Neural progenitor cell (in vitro differentiated cells): ENCODE data around the gene LIMK2. TPM values are rescaled to one million over a fixed set of nuclear protein-coding genes. Genes with fewer than 3 reads are reported as not detected.

Source experiments
- DNase-seq: peaks from one replicate; pipeline ENCODE4 v3.0.0-alpha.2; 2016; ENCODE audit warnings: low spot score
- H2AFZ ChIP-seq: fragments of 200-600 bp; sonication (generic); replicated peaks from 2 replicates; pipeline ENCODE4 v1.6.1; 2016; ENCODE audit warnings: antibody characterized with exemption
- H3F3A ChIP-seq: fragments of 200-600 bp; sonication (generic); 2 replicates; pipeline ENCODE4 v1.6.1; 2016; ENCODE audit warnings: antibody characterized with exemption, low read depth
- H3K27ac ChIP-seq: fragments of 200-600 bp; sonication (generic); 2 replicates; pipeline ENCODE4 v1.5.1; 2016; ENCODE audit warnings: mild to moderate bottlenecking
- H3K27me3 ChIP-seq: fragments of 200-600 bp; sonication (generic); 2 replicates; pipeline ENCODE4 v1.6.1; 2016; ENCODE audit warnings: mild to moderate bottlenecking, moderate library complexity
- H3K36me3 ChIP-seq: fragments of 200-600 bp; sonication (generic); 2 replicates; pipeline ENCODE4 v1.5.1; 2016
- H3K4me1 ChIP-seq: fragments of 200-600 bp; sonication (generic); 2 replicates; pipeline ENCODE4 v1.6.1; 2016; ENCODE audit warnings: mixed run types
- H3K4me2 ChIP-seq: fragments of 200-600 bp; sonication (generic); 2 replicates; pipeline ENCODE4 v1.6.1; 2016
- H3K4me3 ChIP-seq: fragments of 200-600 bp; sonication (generic); 2 replicates; pipeline ENCODE4 v1.5.1; 2016
- H3K79me2 ChIP-seq: fragments of 200-600 bp; sonication (generic); 2 replicates; pipeline ENCODE4 v1.6.1; 2016; ENCODE audit warnings: low read depth
- H3K9ac ChIP-seq: fragments of 200-600 bp; sonication (generic); 2 replicates; pipeline ENCODE4 v1.6.1; 2016
- H3K9me3 ChIP-seq: fragments of 200-600 bp; sonication (generic); 2 replicates; pipeline ENCODE4 v1.5.1; 2016; ENCODE audit warnings: low read depth
- H4K20me1 ChIP-seq: fragments of 200-600 bp; sonication (generic); 2 replicates; pipeline ENCODE4 v1.6.1; 2016; ENCODE audit warnings: low read depth
- H3K27ac Mint-ChIP-seq: 3 replicates; pipeline ENCODE4 v1.8.0; 2021; ENCODE audit warnings: mixed read lengths
- H3K27me3 Mint-ChIP-seq: 2 replicates; pipeline ENCODE4 v1.8.0; 2022; ENCODE audit warnings: low read depth, mild to moderate bottlenecking, inconsistent platforms, moderate library complexity, mixed read lengths; ENCODE audit not compliant: insufficient read depth
- H3K36me3 Mint-ChIP-seq: 3 replicates; pipeline ENCODE4 v1.8.0; 2021; ENCODE audit warnings: mixed read lengths
- H3K4me1 Mint-ChIP-seq: 3 replicates; pipeline ENCODE4 v1.8.0; 2021; ENCODE audit warnings: mixed read lengths
- H3K4me3 Mint-ChIP-seq: 3 replicates; pipeline ENCODE4 v1.8.0; 2021; ENCODE audit warnings: mild to moderate bottlenecking, moderate library complexity, mixed read lengths
- H3K9me3 Mint-ChIP-seq: 3 replicates; pipeline ENCODE4 v1.8.0; 2020; ENCODE audit warnings: mixed read lengths
- CTCF ChIP-seq: fragments of 200-600 bp; sonication (generic); IDR thresholded peaks from 2 replicates; pipeline ENCODE4 v1.5.1; 2017; ENCODE audit warnings: antibody characterized with exemption, mild to moderate bottlenecking
- EZH2 ChIP-seq: fragments of 200-600 bp; sonication (generic); IDR thresholded peaks from 2 replicates; pipeline ENCODE4 v1.6.1; 2017; ENCODE audit warnings: antibody characterized with exemption, mild to moderate bottlenecking, moderate library complexity
- EZH2phosphoT487 ChIP-seq: fragments of 200-600 bp; sonication (generic); IDR thresholded peaks from 2 replicates; pipeline ENCODE4 v1.6.1; 2017; ENCODE audit warnings: antibody characterized with exemption
- total RNA-seq: library from RNA; depleted of rRNA; stranded (reverse); fragments of >200 nt; gene quantifications from 2 replicates; pipeline ENCODE4 v1.2.3, GENCODE V29; 2015; ENCODE audit warnings: low replicate concordance

Gene LIMK2
- total RNA-seq, 1 donor from 2014 or later = 28.1 TPM

- H3F3A ChIP-seq = peaks cover 15% of the 10 kb centered on the region
- H3K27me3 ChIP-seq = peaks cover 31% of the 10 kb centered on the region
- no peak for TF ChIP-seq EZH2phosphoT487
- TF ChIP-seq EZH2 = no peak
- no peak for TF ChIP-seq CTCF
- DNase-seq = no peak
- Mint-ChIP-seq H3K4me1 (peaks cover 12% of the 10 kb centered on the region), H3K27me3 (peaks cover 2% of the 10 kb centered on the region), H3K4me3 (no peak overlapping the region), H3K9me3 (no peaks in the 10 kb centered on the region), H3K27ac (no peak overlapping the region), H3K36me3 (peaks cover 3% of the 10 kb centered on the region)
- H3K79me2 ChIP-seq = no peaks in the 10 kb centered on the region
- no peaks in the 10 kb centered on the region for H3K9me3 ChIP-seq
- H2AFZ ChIP-seq = no peak overlapping the region
- no peaks in the 10 kb centered on the region for H4K20me1 ChIP-seq
- H3K9ac ChIP-seq = no peak overlapping the region
- peaks cover 24% of the 10 kb centered on the region for H3K4me1 ChIP-seq
- no peak overlapping the region for H3K4me3 ChIP-seq
- no peak overlapping the region for H3K4me2 ChIP-seq
- no peak overlapping the region for H3K27ac ChIP-seq
- no peaks in the 10 kb centered on the region for H3K36me3 ChIP-seq
These were observed 74.5 kb downstream of the LIMK2 start for GRCh38 chr22:31286360-31287255.

- Histone ChIP-seq H3K27ac (no peak overlapping the region), H3K79me2 (no peaks in the 10 kb centered on the region), H3K9me3 (no peaks in the 10 kb centered on the region), H3K4me3 (no peak overlapping the region), H3K27me3 (peaks cover 37% of the 10 kb centered on the region), H3K4me1 (peaks cover 28% of the 10 kb centered on the region), H3K9ac (no peak overlapping the region), H3K4me2 (no peak overlapping the region), H3K36me3 (no peaks in the 10 kb centered on the region), H4K20me1 (no peaks in the 10 kb centered on the region), H2AFZ (no peak overlapping the region), H3F3A (peaks cover 27% of the 10 kb centered on the region)
- H3K4me1 Mint-ChIP-seq = peaks cover 24% of the 10 kb centered on the region
- DNase-seq = no peak
- H3K4me3 Mint-ChIP-seq = no peak overlapping the region
- H3K27ac Mint-ChIP-seq = no peak overlapping the region
- peaks cover 2% of the 10 kb centered on the region for H3K27me3 Mint-ChIP-seq
- no peaks in the 10 kb centered on the region for H3K9me3 Mint-ChIP-seq
- TF ChIP-seq CTCF (no peak), EZH2 (no peak), EZH2phosphoT487 (no peak)
- H3K36me3 Mint-ChIP-seq = peaks cover 1% of the 10 kb centered on the region
These were observed 75.9 kb downstream of the LIMK2 start for GRCh38 chr22:31287818-31288495.

GRCh38 chr22:31288496-31289240 is 76.6 kb downstream of the LIMK2 start:
- H3K36me3 Mint-ChIP-seq = peaks cover 1% of the 10 kb centered on the region
- Histone ChIP-seq H3K4me3 (no peak overlapping the region), H2AFZ (no peak overlapping the region), H3K4me2 (no peak overlapping the region), H3K27me3 (peaks cover 37% of the 10 kb centered on the region), H3K27ac (no peak overlapping the region), H3K36me3 (no peaks in the 10 kb centered on the region), H4K20me1 (no peaks in the 10 kb centered on the region), H3K79me2 (no peaks in the 10 kb centered on the region), H3F3A (peaks cover 27% of the 10 kb centered on the region), H3K9me3 (no peaks in the 10 kb centered on the region), H3K9ac (no peak overlapping the region), H3K4me1 (peaks cover 28% of the 10 kb centered on the region)
- H3K4me1 Mint-ChIP-seq = peaks cover 24% of the 10 kb centered on the region
- peaks cover 2% of the 10 kb centered on the region for H3K27me3 Mint-ChIP-seq
- H3K27ac Mint-ChIP-seq = no peak overlapping the region
- no peak overlapping the region for H3K4me3 Mint-ChIP-seq
- TF ChIP-seq EZH2 = no peak
- no peak for TF ChIP-seq EZH2phosphoT487
- no peak for TF ChIP-seq CTCF
- H3K9me3 Mint-ChIP-seq = no peaks in the 10 kb centered on the region
- no peak for DNase-seq
